ENCODE results near the gene TRIM31.

The TRIM31 gene

DNA sequence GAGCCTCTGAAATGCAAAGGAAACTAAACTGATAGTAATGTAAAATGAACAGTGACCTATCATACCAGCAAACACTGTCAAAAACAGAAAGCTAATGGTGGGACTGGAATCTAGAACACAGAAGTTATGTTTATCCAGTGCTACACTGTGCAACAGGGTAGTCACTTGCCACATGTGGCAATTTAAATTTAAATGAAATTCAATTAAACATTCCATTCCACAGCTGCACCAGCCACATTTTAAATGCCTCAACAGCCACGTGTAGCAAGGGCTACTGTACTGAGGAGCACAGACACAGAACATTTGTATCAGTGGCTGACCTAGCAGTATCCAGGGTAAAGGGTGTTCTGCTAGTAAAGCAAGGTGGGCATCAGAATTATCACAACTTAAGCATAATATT lies 57.4 kb downstream of the TRIM31 start:
- Mint-ChIP-seq H3K4me3 (no peak overlapping the region), H3K27ac (no peak overlapping the region), H3K36me3 (ENCODE audit: low read depth) (peaks cover 8% of the 10 kb centered on the region), H3K27me3 (ENCODE audit: low read depth) (peaks cover under 1% of the 10 kb centered on the region), H3K9me3 (no peaks in the 10 kb centered on the region), H3K4me1 (peaks cover 1% of the 10 kb centered on the region)
- TF ChIP-seq, protein P1, sequence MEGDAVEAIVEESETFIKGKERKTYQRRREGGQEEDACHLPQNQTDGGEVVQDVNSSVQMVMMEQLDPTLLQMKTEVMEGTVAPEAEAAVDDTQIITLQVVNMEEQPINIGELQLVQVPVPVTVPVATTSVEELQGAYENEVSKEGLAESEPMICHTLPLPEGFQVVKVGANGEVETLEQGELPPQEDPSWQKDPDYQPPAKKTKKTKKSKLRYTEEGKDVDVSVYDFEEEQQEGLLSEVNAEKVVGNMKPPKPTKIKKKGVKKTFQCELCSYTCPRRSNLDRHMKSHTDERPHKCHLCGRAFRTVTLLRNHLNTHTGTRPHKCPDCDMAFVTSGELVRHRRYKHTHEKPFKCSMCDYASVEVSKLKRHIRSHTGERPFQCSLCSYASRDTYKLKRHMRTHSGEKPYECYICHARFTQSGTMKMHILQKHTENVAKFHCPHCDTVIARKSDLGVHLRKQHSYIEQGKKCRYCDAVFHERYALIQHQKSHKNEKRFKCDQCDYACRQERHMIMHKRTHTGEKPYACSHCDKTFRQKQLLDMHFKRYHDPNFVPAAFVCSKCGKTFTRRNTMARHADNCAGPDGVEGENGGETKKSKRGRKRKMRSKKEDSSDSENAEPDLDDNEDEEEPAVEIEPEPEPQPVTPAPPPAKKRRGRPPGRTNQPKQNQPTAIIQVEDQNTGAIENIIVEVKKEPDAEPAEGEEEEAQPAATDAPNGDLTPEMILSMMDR (IDR thresholded peaks at IDR 0.05; ENCODE audit: unreplicated experiment in 3 of 3), result no peak

- H3K27me3 Mint-ChIP-seq (ENCODE audit: low read depth), result no peaks in the 10 kb centered on the region
- peaks cover 8% of the 10 kb centered on the region for H3K36me3 Mint-ChIP-seq (ENCODE audit: low read depth)
- TF ChIP-seq, protein P1 (IDR thresholded peaks at IDR 0.05; ENCODE audit: unreplicated experiment in 3 of 3), result no peak
- H3K4me1 Mint-ChIP-seq, result no peaks in the 10 kb centered on the region
- no peak overlapping the region for H3K4me3 Mint-ChIP-seq
- no peaks in the 10 kb centered on the region for H3K9me3 Mint-ChIP-seq
- no peak overlapping the region for H3K27ac Mint-ChIP-seq
Measured at GRCh38 chr6:30053682-30054081, 59.2 kb downstream of the TRIM31 start.

Measured in nephron (organoid).